ENCODE data around the gene COL26A1.

DNA sequence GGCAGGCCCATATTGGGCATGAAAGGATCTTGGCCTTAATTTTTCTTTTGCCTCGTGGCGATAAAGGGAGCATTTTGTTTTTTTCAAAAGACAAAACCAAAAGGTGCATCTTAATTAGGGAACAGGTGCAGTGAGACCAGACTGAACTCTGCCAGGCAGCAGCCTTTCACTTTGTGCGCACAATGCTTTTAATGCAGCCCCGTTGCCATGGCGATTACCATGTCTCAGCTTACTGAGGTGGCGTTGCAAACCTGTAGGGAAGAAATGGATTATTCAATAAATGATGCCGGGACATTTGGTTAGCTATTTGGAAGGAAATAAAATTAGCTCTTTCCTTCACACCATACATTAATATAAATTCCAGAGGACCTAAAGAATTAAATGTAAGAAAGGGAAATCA, 204.6 kb downstream of the COL26A1 start:
- TF ChIP-seq, protein P1, sequence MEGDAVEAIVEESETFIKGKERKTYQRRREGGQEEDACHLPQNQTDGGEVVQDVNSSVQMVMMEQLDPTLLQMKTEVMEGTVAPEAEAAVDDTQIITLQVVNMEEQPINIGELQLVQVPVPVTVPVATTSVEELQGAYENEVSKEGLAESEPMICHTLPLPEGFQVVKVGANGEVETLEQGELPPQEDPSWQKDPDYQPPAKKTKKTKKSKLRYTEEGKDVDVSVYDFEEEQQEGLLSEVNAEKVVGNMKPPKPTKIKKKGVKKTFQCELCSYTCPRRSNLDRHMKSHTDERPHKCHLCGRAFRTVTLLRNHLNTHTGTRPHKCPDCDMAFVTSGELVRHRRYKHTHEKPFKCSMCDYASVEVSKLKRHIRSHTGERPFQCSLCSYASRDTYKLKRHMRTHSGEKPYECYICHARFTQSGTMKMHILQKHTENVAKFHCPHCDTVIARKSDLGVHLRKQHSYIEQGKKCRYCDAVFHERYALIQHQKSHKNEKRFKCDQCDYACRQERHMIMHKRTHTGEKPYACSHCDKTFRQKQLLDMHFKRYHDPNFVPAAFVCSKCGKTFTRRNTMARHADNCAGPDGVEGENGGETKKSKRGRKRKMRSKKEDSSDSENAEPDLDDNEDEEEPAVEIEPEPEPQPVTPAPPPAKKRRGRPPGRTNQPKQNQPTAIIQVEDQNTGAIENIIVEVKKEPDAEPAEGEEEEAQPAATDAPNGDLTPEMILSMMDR (conservative IDR thresholded peaks at IDR 0.05; ENCODE audit: low read length) = no peak
- no peak for TF ChIP-seq EZH2phosphoT487 (IDR thresholded peaks at IDR 0.05; ENCODE audit: borderline replicate concordance, low read depth, low read length)

All from OCI-LY7 (cell line).